Esophagus squamous epithelium (tissue), 4 donors: ENCODE results near the gene REEP1.

Experiments used
- POLR2A ChIP-seq, 4 donors: fragments of 450-650 bp; IDR thresholded peaks; one replicate each; pipeline ENCODE4 v1.6.1; 2017; ENCODE audit warnings: antibody characterized with exemption in 4 of 4, mild to moderate bottlenecking in 4 of 4, moderate library complexity in 3 of 4
- TF ChIP-seq, protein P1 (sequence below), 6 experiments: fragments of 450-650 bp in 4 of 6; fragments of 200-600 bp in 2 of 6; sonication (generic) in 2 of 6; IDR thresholded peaks; one replicate each; pipeline ENCODE4 v1.5.1; 2016 to 2019; ENCODE audit warnings: antibody characterized with exemption in 6 of 6, mild to moderate bottlenecking in 4 of 6, moderate library complexity in 4 of 6

DNA sequence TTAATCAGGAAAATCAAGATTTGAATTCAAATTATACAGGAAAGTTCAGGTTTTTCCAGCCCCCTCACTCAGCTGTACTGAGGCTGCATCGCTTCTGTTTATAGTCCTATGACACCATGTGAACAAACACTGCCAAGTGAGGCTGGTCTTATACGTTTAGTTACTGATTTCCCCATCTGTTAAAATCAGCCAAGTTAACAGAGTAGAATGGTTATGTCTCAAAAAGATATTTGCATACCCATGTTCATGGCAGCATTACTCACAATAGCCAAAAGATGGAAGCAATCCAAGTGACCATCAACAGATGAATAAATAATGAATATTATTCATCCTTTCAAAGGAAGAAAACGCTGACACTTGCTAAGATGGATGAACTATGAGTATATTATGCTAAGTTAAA lies 43.8 kb downstream of the REEP1 start:
- TF ChIP-seq, protein P1, sequence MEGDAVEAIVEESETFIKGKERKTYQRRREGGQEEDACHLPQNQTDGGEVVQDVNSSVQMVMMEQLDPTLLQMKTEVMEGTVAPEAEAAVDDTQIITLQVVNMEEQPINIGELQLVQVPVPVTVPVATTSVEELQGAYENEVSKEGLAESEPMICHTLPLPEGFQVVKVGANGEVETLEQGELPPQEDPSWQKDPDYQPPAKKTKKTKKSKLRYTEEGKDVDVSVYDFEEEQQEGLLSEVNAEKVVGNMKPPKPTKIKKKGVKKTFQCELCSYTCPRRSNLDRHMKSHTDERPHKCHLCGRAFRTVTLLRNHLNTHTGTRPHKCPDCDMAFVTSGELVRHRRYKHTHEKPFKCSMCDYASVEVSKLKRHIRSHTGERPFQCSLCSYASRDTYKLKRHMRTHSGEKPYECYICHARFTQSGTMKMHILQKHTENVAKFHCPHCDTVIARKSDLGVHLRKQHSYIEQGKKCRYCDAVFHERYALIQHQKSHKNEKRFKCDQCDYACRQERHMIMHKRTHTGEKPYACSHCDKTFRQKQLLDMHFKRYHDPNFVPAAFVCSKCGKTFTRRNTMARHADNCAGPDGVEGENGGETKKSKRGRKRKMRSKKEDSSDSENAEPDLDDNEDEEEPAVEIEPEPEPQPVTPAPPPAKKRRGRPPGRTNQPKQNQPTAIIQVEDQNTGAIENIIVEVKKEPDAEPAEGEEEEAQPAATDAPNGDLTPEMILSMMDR (IDR thresholded peaks at IDR 0.05), result no peak
- TF ChIP-seq POLR2A (IDR thresholded peaks at IDR 0.05), result no peak
